Liver (tissue), 9 donors: ENCODE results near the gene CEP95. TPM values are rescaled to one million over a fixed set of nuclear protein-coding genes. Genes with fewer than 3 reads are reported as not detected.

Experiments
- DNase-seq: peaks from one replicate; pipeline ENCODE4 v3.0.0-alpha.2; 2017; ENCODE audit warnings: low spot score
- H3K27ac ChIP-seq, 2 donors: one replicate each; pipeline ENCODE4 v1.7.0; 2013; ENCODE audit warnings: inconsistent platforms in 2 of 2, low read length in 2 of 2, control low read depth in 1 of 2, low read depth in 1 of 2, mild to moderate bottlenecking in 1 of 2
- H3K27me3 ChIP-seq, 4 donors: one replicate each; pipeline versions ENCODE4 v1.6.1 to v1.7.0; 2013; ENCODE audit warnings: low read length in 3 of 4, inconsistent platforms in 1 of 4, mild to moderate bottlenecking in 1 of 4, moderate library complexity in 1 of 4; ENCODE audit not compliant: control insufficient read depth in 4 of 4, insufficient read depth in 4 of 4
- H3K36me3 ChIP-seq, 4 donors: one replicate each; pipeline versions ENCODE4 v1.6.1 to v1.7.0; 2013; ENCODE audit warnings: low read length in 3 of 4, mild to moderate bottlenecking in 3 of 4, low read depth in 1 of 4, moderate library complexity in 1 of 4; ENCODE audit not compliant: control insufficient read depth in 4 of 4, insufficient read depth in 3 of 4
- H3K4me1 ChIP-seq, 4 donors: one replicate each; pipeline versions ENCODE4 v1.6.1 to v1.7.0; 2013; ENCODE audit warnings: low read length in 3 of 4, mild to moderate bottlenecking in 3 of 4, moderate library complexity in 1 of 4; ENCODE audit not compliant: control insufficient read depth in 4 of 4, insufficient read depth in 4 of 4
- H3K4me3 ChIP-seq, 3 donors: one replicate each; pipeline versions ENCODE4 v1.6.1 to v1.7.0; 2013; ENCODE audit warnings: low read length in 3 of 3, control low read depth in 1 of 3, low read depth in 1 of 3, mild to moderate bottlenecking in 1 of 3
- H3K9ac ChIP-seq, 2 donors: one replicate each; pipeline ENCODE4 v1.7.0; 2013; ENCODE audit warnings: low read length in 2 of 2, mild to moderate bottlenecking in 2 of 2, moderate library complexity in 2 of 2, control low read depth in 1 of 2, low read depth in 1 of 2
- H3K9me3 ChIP-seq, 4 donors: one replicate each; pipeline versions ENCODE4 v1.6.1 to v1.7.0; 2013; ENCODE audit warnings: low read length in 3 of 4; ENCODE audit not compliant: control insufficient read depth in 4 of 4
- EGR1 ChIP-seq, 2 donors: IDR thresholded peaks; 2 replicates each; pipeline ENCODE4 v1.6.1; 2016 to 2018; ENCODE audit warnings: antibody characterized with exemption in 2 of 2, low read depth in 2 of 2
- GABPA ChIP-seq, 2 donors: IDR thresholded peaks in 1 of 2; conservative IDR thresholded peaks in 1 of 2; 2 replicates each; pipeline ENCODE4 v1.6.1; 2016; ENCODE audit warnings: antibody characterized with exemption in 2 of 2, mild to moderate bottlenecking in 1 of 2, moderate library complexity in 1 of 2
- HNF4A ChIP-seq, 2 donors: conservative IDR thresholded peaks; 2 replicates each; pipeline ENCODE4 v1.6.1; 2016; ENCODE audit warnings: antibody characterized with exemption in 2 of 2, mild to moderate bottlenecking in 2 of 2
- HNF4G ChIP-seq: IDR thresholded peaks from 2 replicates; pipeline ENCODE4 v1.6.1; 2016; ENCODE audit warnings: antibody characterized with exemption
- JUND ChIP-seq, 2 donors: IDR thresholded peaks; 2 replicates each; pipeline ENCODE4 v1.6.1; 2016; ENCODE audit warnings: antibody characterized with exemption in 2 of 2
- NR2F2 ChIP-seq: IDR thresholded peaks from 2 replicates; pipeline ENCODE4 v1.6.1; 2016; ENCODE audit warnings: antibody characterized with exemption
- RAD21 ChIP-seq, 2 donors: IDR thresholded peaks; 2 replicates each; pipeline ENCODE4 v1.6.1; 2016; ENCODE audit warnings: antibody characterized with exemption in 2 of 2, mild to moderate bottlenecking in 2 of 2
- RXRA ChIP-seq, 2 donors: IDR thresholded peaks; 2 replicates each; pipeline ENCODE4 v1.6.1; 2017 to 2018; ENCODE audit warnings: antibody characterized with exemption in 2 of 2, mild to moderate bottlenecking in 1 of 2
- SP1 ChIP-seq: IDR thresholded peaks from 2 replicates; pipeline ENCODE4 v1.6.1; 2018; ENCODE audit warnings: antibody characterized with exemption, mild to moderate bottlenecking
- TAF1 ChIP-seq: conservative IDR thresholded peaks from 2 replicates; pipeline ENCODE4 v1.6.1; 2016; ENCODE audit warnings: antibody characterized with exemption, mild to moderate bottlenecking
- WGBS: extraction: QIAGEN DNeasy Blood & Tissue Kit; methylation state at CpG from one replicate; pipeline ENCODE4 v1.1.7; 2013; 5-methylcytosine and 5-hydroxymethylcytosine counted together
- polyA plus RNA-seq, 2 donors: library from polyadenylated mRNA; stranded (reverse) in 1 of 2; unstranded in 1 of 2; fragments of 200-250 nt in 1 of 2; fragments of >200 nt in 1 of 2; fragmentation: Nextera tagmentation in 1 of 2; extraction: Ambion mirVana in 1 of 2; gene quantifications; one replicate each; pipeline versions ENCODE4 v1.2.1 to v1.2.3, GENCODE V29; 2013 to 2015
- total RNA-seq, 2 donors: library from RNA; depleted of rRNA; stranded (reverse); fragments of >200 nt; gene quantifications; one replicate each; pipeline ENCODE4 v1.2.3, GENCODE V29; 2014
- TF ChIP-seq, protein P1 (sequence below): IDR thresholded peaks from 2 replicates; pipeline ENCODE4 v1.6.1; 2016; ENCODE audit warnings: antibody characterized with exemption
- TF ChIP-seq, protein P2 (sequence below): fragments of 150-350 bp; IDR thresholded peaks from 2 replicates; pipeline ENCODE4 v1.5.1; 2017; ENCODE audit warnings: improper control_type of control experiment, low read depth, low read length; ENCODE audit not compliant: missing input control
- TF ChIP-seq, protein P3 (sequence below): IDR thresholded peaks from 2 replicates; pipeline ENCODE4 v1.6.1; 2016; ENCODE audit warnings: antibody characterized with exemption, mild to moderate bottlenecking
- TF ChIP-seq, protein P4 (sequence below): IDR thresholded peaks from 2 replicates; pipeline ENCODE4 v1.6.1; 2016; ENCODE audit warnings: antibody characterized with exemption
- donor health status: healthy.
- donor health status: healthy.
- donor health status: healthy.
- donor health status: healthy.
- donor health status: healthy.

The CEP95 gene
- total and polyA plus RNA-seq, 4 donors, result 5.3 to 23.3 (median 11.0) TPM

DNA sequence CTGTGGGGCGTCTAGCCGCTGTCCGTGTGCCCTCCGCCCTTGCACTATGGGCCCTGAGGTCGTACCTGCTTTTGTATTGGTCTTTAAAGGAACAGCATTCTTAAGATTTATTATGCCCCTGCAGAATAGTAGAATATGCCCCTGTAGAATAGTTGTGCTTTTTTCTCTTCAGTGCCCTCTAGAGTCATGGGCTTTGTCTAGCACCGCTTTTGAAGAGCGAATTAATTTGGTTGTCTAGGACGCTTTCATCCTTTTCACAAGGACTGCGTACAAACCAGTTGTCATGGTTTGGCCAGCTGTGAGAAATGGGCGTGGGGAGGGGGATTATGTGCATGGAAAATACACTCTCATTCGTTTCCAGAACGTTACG is 621 bp downstream of the CEP95 start:
- Histone ChIP-seq H3K27ac (peak overlapping the region; percentile 98 to 100), H3K27me3 (no peaks in the 10 kb centered on the region), H3K4me1 (peaks cover 3 to 38% (median 24%) of the 10 kb centered on the region in 4 donors), H3K9me3 (no peaks in the 10 kb centered on the region), H3K9ac (peak overlapping the region; percentile 86 to 98), H3K4me3 (peak overlapping the region; percentile 64 to 99 (median 87)), H3K36me3 (peaks cover 7 to 46% (median 27%) of the 10 kb centered on the region in 4 donors)
- no peak for DNase-seq
- TF ChIP-seq, protein P1, sequence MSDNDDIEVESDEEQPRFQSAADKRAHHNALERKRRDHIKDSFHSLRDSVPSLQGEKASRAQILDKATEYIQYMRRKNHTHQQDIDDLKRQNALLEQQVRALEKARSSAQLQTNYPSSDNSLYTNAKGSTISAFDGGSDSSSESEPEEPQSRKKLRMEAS, result no peak
- TF ChIP-seq NR2F2 (no peak), SP1 (no peak), HNF4A (conservative IDR thresholded peaks at IDR 0.05) (no peak), HNF4G (no peak), RAD21 (IDR thresholded peaks at IDR 0.05) (peak; percentile 32 to 48), GABPA (IDR thresholded peaks at IDR 0.05 in 1 of 2, conservative IDR thresholded peaks at IDR 0.05 in 1 of 2) (no peak), EGR1 (IDR thresholded peaks at IDR 0.05; ENCODE audit: low read depth in 2 of 2) (no peak), JUND (IDR thresholded peaks at IDR 0.05) (no peak), TAF1 (no peak), RXRA (IDR thresholded peaks at IDR 0.05) (no peak)
- TF ChIP-seq, protein P2, sequence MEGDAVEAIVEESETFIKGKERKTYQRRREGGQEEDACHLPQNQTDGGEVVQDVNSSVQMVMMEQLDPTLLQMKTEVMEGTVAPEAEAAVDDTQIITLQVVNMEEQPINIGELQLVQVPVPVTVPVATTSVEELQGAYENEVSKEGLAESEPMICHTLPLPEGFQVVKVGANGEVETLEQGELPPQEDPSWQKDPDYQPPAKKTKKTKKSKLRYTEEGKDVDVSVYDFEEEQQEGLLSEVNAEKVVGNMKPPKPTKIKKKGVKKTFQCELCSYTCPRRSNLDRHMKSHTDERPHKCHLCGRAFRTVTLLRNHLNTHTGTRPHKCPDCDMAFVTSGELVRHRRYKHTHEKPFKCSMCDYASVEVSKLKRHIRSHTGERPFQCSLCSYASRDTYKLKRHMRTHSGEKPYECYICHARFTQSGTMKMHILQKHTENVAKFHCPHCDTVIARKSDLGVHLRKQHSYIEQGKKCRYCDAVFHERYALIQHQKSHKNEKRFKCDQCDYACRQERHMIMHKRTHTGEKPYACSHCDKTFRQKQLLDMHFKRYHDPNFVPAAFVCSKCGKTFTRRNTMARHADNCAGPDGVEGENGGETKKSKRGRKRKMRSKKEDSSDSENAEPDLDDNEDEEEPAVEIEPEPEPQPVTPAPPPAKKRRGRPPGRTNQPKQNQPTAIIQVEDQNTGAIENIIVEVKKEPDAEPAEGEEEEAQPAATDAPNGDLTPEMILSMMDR, result peak; percentile 27
- TF ChIP-seq, protein P3, sequence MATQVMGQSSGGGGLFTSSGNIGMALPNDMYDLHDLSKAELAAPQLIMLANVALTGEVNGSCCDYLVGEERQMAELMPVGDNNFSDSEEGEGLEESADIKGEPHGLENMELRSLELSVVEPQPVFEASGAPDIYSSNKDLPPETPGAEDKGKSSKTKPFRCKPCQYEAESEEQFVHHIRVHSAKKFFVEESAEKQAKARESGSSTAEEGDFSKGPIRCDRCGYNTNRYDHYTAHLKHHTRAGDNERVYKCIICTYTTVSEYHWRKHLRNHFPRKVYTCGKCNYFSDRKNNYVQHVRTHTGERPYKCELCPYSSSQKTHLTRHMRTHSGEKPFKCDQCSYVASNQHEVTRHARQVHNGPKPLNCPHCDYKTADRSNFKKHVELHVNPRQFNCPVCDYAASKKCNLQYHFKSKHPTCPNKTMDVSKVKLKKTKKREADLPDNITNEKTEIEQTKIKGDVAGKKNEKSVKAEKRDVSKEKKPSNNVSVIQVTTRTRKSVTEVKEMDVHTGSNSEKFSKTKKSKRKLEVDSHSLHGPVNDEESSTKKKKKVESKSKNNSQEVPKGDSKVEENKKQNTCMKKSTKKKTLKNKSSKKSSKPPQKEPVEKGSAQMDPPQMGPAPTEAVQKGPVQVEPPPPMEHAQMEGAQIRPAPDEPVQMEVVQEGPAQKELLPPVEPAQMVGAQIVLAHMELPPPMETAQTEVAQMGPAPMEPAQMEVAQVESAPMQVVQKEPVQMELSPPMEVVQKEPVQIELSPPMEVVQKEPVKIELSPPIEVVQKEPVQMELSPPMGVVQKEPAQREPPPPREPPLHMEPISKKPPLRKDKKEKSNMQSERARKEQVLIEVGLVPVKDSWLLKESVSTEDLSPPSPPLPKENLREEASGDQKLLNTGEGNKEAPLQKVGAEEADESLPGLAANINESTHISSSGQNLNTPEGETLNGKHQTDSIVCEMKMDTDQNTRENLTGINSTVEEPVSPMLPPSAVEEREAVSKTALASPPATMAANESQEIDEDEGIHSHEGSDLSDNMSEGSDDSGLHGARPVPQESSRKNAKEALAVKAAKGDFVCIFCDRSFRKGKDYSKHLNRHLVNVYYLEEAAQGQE, result no peak
- under 1% methylated on average over 13 of the region's 13 CpGs for WGBS

DNA sequence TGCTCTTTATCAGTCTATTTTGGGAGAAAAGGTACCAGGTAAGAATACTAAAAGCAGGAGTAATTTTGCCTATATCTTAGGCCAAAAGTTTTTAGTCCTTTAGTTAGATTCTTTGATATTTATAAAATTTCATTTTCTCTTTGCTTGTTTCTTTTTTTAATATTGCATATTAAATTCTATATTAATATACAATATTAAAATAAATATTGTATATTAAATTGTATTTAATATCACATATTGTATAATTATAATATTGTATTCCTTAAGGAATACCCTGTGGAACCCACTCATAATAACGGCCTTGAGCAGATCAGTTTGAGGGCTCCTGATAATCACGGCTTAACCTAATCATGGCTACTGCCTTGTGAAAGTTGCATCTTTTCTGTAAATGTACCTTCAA is 1.9 kb downstream of the CEP95 start:
- Histone ChIP-seq H3K4me1 (peaks cover 3 to 28% (median 14%) of the 10 kb centered on the region in 4 donors), H3K27ac (no peak overlapping the region), H3K9ac (no peak overlapping the region), H3K4me3 (no peak overlapping the region), H3K9me3 (no peaks in the 10 kb centered on the region), H3K27me3 (no peaks in the 10 kb centered on the region), H3K36me3 (peaks cover 2 to 40% (median 23%) of the 10 kb centered on the region in 4 donors)
- no peak for DNase-seq
- WGBS, result 98% methylated on average over 2 of the region's 2 CpGs
- TF ChIP-seq, protein P4, sequence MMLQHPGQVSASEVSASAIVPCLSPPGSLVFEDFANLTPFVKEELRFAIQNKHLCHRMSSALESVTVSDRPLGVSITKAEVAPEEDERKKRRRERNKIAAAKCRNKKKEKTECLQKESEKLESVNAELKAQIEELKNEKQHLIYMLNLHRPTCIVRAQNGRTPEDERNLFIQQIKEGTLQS, result no peak
- TF ChIP-seq EGR1 (IDR thresholded peaks at IDR 0.05; ENCODE audit: low read depth in 2 of 2), result no peak
